ENCODE results near the gene CCSER1. TPM values are rescaled to one million over a fixed set of nuclear protein-coding genes. Genes with fewer than 3 reads are reported as not detected.

The CCSER1 gene
- total and polyA plus RNA-seq, 2 donors (not counting 1 experiment from before 2014, with no cell fraction given), result 10.7 to 39.5 TPM

DNA sequence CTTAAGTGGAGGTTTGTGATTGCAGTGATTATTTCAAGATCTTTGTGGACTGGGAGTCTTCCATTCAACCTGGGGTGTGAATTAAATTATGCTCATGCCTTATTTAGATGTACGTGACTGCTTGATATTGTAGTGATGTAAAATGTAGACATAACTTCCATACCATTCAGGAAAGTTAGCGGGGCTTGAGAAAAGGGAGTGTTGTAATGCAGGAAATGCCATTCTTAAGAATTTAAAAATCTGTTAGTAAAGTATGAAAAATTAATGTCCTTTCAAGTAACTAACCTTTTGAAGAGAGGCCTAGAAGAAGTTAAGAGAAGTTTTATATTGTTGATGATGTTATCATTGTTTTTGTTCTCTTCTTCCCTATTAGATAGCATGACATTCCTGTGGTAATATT, 318.2 kb downstream of the CCSER1 start:
- TF ChIP-seq EZH2 (IDR thresholded peaks at IDR 0.05; ENCODE audit: borderline replicate concordance, insufficient read depth, low read depth, low read length, poor library complexity, severe bottlenecking), result no peak
- TF ChIP-seq CTCF (IDR thresholded peaks at IDR 0.05), result no peak
- H3K4me2 ChIP-seq (replicated peaks; ENCODE audit: low read depth, low read length, poor library complexity, severe bottlenecking), result no peak overlapping the region
- H3K9me3 Mint-ChIP-seq (ENCODE audit: insufficient read depth), result peaks cover 8% of the 10 kb centered on the region
- no peak overlapping the region for H3K9ac ChIP-seq (ENCODE audit: low read length)
- no peaks in the 10 kb centered on the region for H3K4me1 ChIP-seq (ENCODE audit: control insufficient read depth in 2 of 2, insufficient read depth in 2 of 2, low read length in 2 of 2)
- no peaks in the 10 kb centered on the region for H4K20me1 ChIP-seq (ENCODE audit: control insufficient read depth, insufficient read depth, low read length, poor library complexity, severe bottlenecking)
- POLR2A ChIA-PET, result no interaction called here
- no peak overlapping the region for H3K27ac Mint-ChIP-seq
- intact Hi-C loops (cut with micrococcal nuclease), result no loop called here
- H3K9me3 ChIP-seq (ENCODE audit: control extremely low read depth in 1 of 3, control insufficient read depth in 2 of 3, insufficient read depth in 1 of 3, low read length in 2 of 3), result peaks cover 0 to 12% (median 5%) of the 10 kb centered on the region in 3 donors
- no peak overlapping the region for H3K4me3 ChIP-seq (ENCODE audit: control extremely low read depth in 1 of 5, extremely low read depth in 1 of 5, insufficient read depth in 1 of 5, low read depth in 2 of 5, low read length in 4 of 5)
- no peaks in the 10 kb centered on the region for H3K27me3 Mint-ChIP-seq
- no peak for ATAC-seq (ENCODE audit: low read depth)
- H3K79me2 ChIP-seq (ENCODE audit: control insufficient read depth, insufficient read depth, low read length), result no peaks in the 10 kb centered on the region
- no peaks in the 10 kb centered on the region for H3K4me1 Mint-ChIP-seq
- no peak for DNase-seq
- no peak overlapping the region for H2AFZ ChIP-seq (ENCODE audit: insufficient read depth, low read depth, low read length, poor library complexity, severe bottlenecking)
- CTCF ChIA-PET, result no interaction called here
- WGBS (ENCODE audit: insufficient coverage), result no CpG with 5 or more reads among the region's 2 CpGs
- no peaks in the 10 kb centered on the region for H3K36me3 ChIP-seq (replicated peaks in 1 of 2; ENCODE audit: control extremely low read depth in 1 of 2, control insufficient read depth in 1 of 2, extremely low read depth in 1 of 2, insufficient read depth in 2 of 2, low read length in 1 of 2)
- no peak overlapping the region for H3K27ac ChIP-seq (ENCODE audit: low read length in 2 of 2)
- H3K27me3 ChIP-seq (replicated peaks in 1 of 4; ENCODE audit: control extremely low read depth in 1 of 4, control insufficient read depth in 3 of 4, insufficient read depth in 4 of 4, low read length in 3 of 4), result no peaks in the 10 kb centered on the region
- H3K4me3 Mint-ChIP-seq, result no peak overlapping the region

DNA sequence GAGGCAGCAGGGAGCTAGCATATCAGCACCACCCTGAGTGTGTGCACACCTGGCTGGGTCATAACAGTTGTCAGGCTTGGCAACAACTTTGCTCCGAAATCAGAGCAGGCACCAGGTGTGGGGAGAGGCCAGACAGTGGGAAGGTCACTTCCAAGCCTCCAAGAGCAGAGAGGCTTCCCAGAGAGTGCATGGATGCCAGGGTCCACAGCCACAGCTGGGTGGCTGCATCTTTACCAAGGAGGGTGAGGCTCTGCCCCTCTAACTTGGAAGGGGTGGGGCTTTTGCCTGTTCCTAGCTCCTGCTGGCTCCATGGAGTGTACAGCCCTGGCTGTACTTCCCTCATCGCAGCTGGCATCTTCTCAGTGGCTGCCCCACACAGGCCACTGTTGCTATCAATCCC, 322.4 kb downstream of the CCSER1 start:
- Histone ChIP-seq H3K27ac (ENCODE audit: low read length in 2 of 2) (no peak overlapping the region), H3K4me1 (ENCODE audit: control insufficient read depth in 2 of 2, insufficient read depth in 2 of 2, low read length in 2 of 2) (no peaks in the 10 kb centered on the region), H4K20me1 (ENCODE audit: control insufficient read depth, insufficient read depth, low read length, poor library complexity, severe bottlenecking) (no peaks in the 10 kb centered on the region), H2AFZ (ENCODE audit: insufficient read depth, low read depth, low read length, poor library complexity, severe bottlenecking) (no peak overlapping the region), H3K27me3 (replicated peaks in 1 of 4; ENCODE audit: control extremely low read depth in 1 of 4, control insufficient read depth in 3 of 4, insufficient read depth in 4 of 4, low read length in 3 of 4) (no peaks in the 10 kb centered on the region), H3K79me2 (ENCODE audit: control insufficient read depth, insufficient read depth, low read length) (no peaks in the 10 kb centered on the region), H3K36me3 (replicated peaks in 1 of 2; ENCODE audit: control extremely low read depth in 1 of 2, control insufficient read depth in 1 of 2, extremely low read depth in 1 of 2, insufficient read depth in 2 of 2, low read length in 1 of 2) (no peaks in the 10 kb centered on the region), H3K4me3 (ENCODE audit: control extremely low read depth in 1 of 5, extremely low read depth in 1 of 5, insufficient read depth in 1 of 5, low read depth in 2 of 5, low read length in 4 of 5) (no peak overlapping the region), H3K9ac (ENCODE audit: low read length) (no peak overlapping the region), H3K9me3 (ENCODE audit: control extremely low read depth in 1 of 3, control insufficient read depth in 2 of 3, insufficient read depth in 1 of 3, low read length in 2 of 3) (peaks cover 0 to 15% (median 5%) of the 10 kb centered on the region in 3 donors), H3K4me2 (replicated peaks; ENCODE audit: low read depth, low read length, poor library complexity, severe bottlenecking) (no peak overlapping the region)
- no peak overlapping the region for H3K4me3 Mint-ChIP-seq
- H3K4me1 Mint-ChIP-seq, result no peaks in the 10 kb centered on the region
- peaks cover 12% of the 10 kb centered on the region for H3K9me3 Mint-ChIP-seq (ENCODE audit: insufficient read depth)
- 78% methylated on average over 2 of the region's 2 CpGs for WGBS (ENCODE audit: insufficient coverage)
- H3K27me3 Mint-ChIP-seq, result no peaks in the 10 kb centered on the region
- H3K27ac Mint-ChIP-seq, result no peak overlapping the region
- TF ChIP-seq EZH2 (IDR thresholded peaks at IDR 0.05; ENCODE audit: borderline replicate concordance, insufficient read depth, low read depth, low read length, poor library complexity, severe bottlenecking), result no peak
- no peak for TF ChIP-seq CTCF (IDR thresholded peaks at IDR 0.05)
- DNase-seq (no peak), ATAC-seq (ENCODE audit: low read depth) (no peak)
- intact Hi-C loops (cut with micrococcal nuclease), result no loop called here
- POLR2A ChIA-PET, result no interaction called here
- CTCF ChIA-PET, result no interaction called here

Data from B cell (primary cell).